HepG2 (cell line): ENCODE data around the gene MAP3K5.

ENCODE experiments used
- ARID4A ChIP-seq: sonication (generic); formaldehyde crosslinking; IDR thresholded peaks from 2 replicates; pipeline ENCODE4 v1.5.0; 2020; ENCODE audit warnings: mild to moderate bottlenecking, missing genetic modification reagents, borderline replicate concordance
- BRCA1 ChIP-seq: sonication (generic); formaldehyde crosslinking; IDR thresholded peaks from 2 replicates; pipeline ENCODE4 v1.4.0; 2020; ENCODE audit warnings: missing genetic modification reagents
- POLR2A ChIP-seq, 2 experiments: IDR thresholded peaks; 2 replicates each; pipeline ENCODE4 v1.6.1; 2011; ENCODE audit warnings: low read depth in 2 of 2, low read length in 2 of 2, mild to moderate bottlenecking in 1 of 2, moderate library complexity in 1 of 2; ENCODE audit not compliant: insufficient read depth in 1 of 2

DNA sequence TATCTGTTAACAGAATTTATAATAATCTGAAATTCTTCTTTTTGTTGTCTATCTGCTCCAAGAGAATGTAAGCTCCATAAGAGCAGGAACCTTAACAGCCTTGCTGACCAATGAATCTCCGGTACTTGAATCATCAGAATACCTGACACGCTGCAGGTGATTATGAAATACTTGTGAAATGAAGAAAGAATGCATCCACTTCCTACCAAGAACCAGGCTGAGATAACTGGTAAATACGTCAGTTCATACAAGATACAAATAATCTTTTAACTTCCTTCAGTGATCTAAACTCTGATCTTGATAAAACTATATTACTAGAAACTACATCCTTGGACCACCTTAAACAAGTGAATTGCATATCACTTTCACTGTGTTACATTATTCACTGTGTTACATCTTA, 116.2 kb downstream of the MAP3K5 start:
- TF ChIP-seq POLR2A (IDR thresholded peaks at IDR 0.05; ENCODE audit: insufficient read depth in 1 of 2, low read depth in 2 of 2, low read length in 2 of 2) (no peak), BRCA1 (CRISPR knock-in tag) (no peak), ARID4A (no peak)
